BE2C (cell line): ENCODE results near the gene PMS1.

Experiments used
- DNase-seq: peaks from one replicate; pipeline ENCODE4 v3.0.0-alpha.2; 2020
- H3K27me3 ChIP-seq: fragments of 250-450 bp; sonication (Bioruptor Pico); 2 replicates; pipeline ENCODE4 v1.5.1; 2020; ENCODE audit warnings: mild to moderate bottlenecking
- H3K36me3 ChIP-seq: fragments of 250-450 bp; sonication (Bioruptor Pico); 2 replicates; pipeline ENCODE4 v1.5.1; 2020; ENCODE audit warnings: mild to moderate bottlenecking
- H3K4me1 ChIP-seq: fragments of 250-450 bp; sonication (Bioruptor Pico); 2 replicates; pipeline ENCODE4 v1.5.1; 2020
- H3K4me3 ChIP-seq: 2 replicates; pipeline ENCODE4 v1.5.1; 2011; ENCODE audit warnings: low read depth, low read length
- H3K9me3 ChIP-seq: fragments of 250-450 bp; sonication (Bioruptor Pico); 2 replicates; pipeline ENCODE4 v1.5.1; 2020
- CTCF ChIP-seq: IDR thresholded peaks from 2 replicates; pipeline ENCODE4 v1.5.1; 2012; ENCODE audit warnings: mild to moderate bottlenecking, low read depth, low read length

PMS1 gene

GRCh38 chr2:189851174-189851826 is 67.0 kb downstream of the PMS1 start:
- H3K4me1 ChIP-seq: no peaks in the 10 kb centered on the region; the same call in 1 of the 2 replicates
- no peak for TF ChIP-seq CTCF
- peaks cover 5% of the 10 kb centered on the region for H3K36me3 ChIP-seq
- no peaks in the 10 kb centered on the region for H3K9me3 ChIP-seq
- no peak for DNase-seq
- no peak overlapping the region for H3K4me3 ChIP-seq
- H3K27me3 ChIP-seq: no peaks in the 10 kb centered on the region

GRCh38 chr2:189854187-189854586 is 69.9 kb downstream of the PMS1 start:
- Histone ChIP-seq H3K36me3 (peaks cover 5% of the 10 kb centered on the region; the same call in 1 of the 2 replicates), H3K27me3 (no peaks in the 10 kb centered on the region), H3K9me3 (no peaks in the 10 kb centered on the region), H3K4me1 (no peaks in the 10 kb centered on the region; the same call in 1 of the 2 replicates), H3K4me3 (no peak overlapping the region)
- no peak for DNase-seq
- no peak for TF ChIP-seq CTCF

- H3K9me3 ChIP-seq: no peaks in the 10 kb centered on the region
- H3K4me1 ChIP-seq: no peaks in the 10 kb centered on the region; the same call in 1 of the 2 replicates
- no peak overlapping the region for H3K4me3 ChIP-seq
- peaks cover 5% of the 10 kb centered on the region; the same call in 1 of the 2 replicates for H3K36me3 ChIP-seq
- H3K27me3 ChIP-seq: no peaks in the 10 kb centered on the region
- DNase-seq: no peak
- TF ChIP-seq CTCF: no peak
Observed at GRCh38 chr2:189854940-189855339, 70.7 kb downstream of the PMS1 start.

DNA sequence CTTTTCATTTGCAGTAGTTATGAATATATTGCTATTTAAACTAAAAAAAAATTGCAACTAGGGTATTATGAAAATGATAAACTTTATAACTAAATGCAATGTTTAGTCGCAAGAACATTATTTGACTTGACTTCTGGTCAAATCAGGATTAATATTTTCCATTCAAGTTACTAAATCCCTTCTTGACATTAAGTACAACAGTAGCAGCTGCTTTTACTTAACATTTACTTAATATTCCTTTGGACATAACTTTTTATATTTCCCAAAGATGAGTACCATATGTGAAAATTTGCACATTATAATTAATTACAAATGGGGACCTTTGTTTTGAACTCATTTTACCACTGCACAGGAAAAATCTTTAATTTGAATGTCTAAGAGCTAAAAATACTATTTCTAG is 74.0 kb downstream of the PMS1 start:
- H3K36me3 ChIP-seq: peaks cover 5% of the 10 kb centered on the region; the same call in 1 of the 2 replicates
- TF ChIP-seq CTCF: no peak
- no peak for DNase-seq

GRCh38 chr2:189860161-189860560 is 75.9 kb downstream of the PMS1 start:
- H3K9me3 ChIP-seq: no peaks in the 10 kb centered on the region
- H3K27me3 ChIP-seq: no peaks in the 10 kb centered on the region

More for the DNA sequence above, 74.0 kb downstream of the PMS1 start:
- H3K9me3 ChIP-seq: no peaks in the 10 kb centered on the region
- no peaks in the 10 kb centered on the region for H3K4me1 ChIP-seq
- H3K4me3 ChIP-seq: no peak overlapping the region
- no peaks in the 10 kb centered on the region for H3K27me3 ChIP-seq

More at GRCh38 chr2:189860161-189860560, 75.9 kb downstream of the PMS1 start:
- no peak overlapping the region for H3K4me3 ChIP-seq
- TF ChIP-seq CTCF: no peak
- H3K36me3 ChIP-seq: peaks cover 3% of the 10 kb centered on the region
- no peaks in the 10 kb centered on the region for H3K4me1 ChIP-seq
- DNase-seq: no peak
